Activated naive CD4-positive, alpha-beta T cell treated with anti-CD3 and anti-CD28 coated beads, Interleukin-2, amount 50 U/mL, for 72 hours (primary cell): ENCODE data around the gene PPP2R2C. TPM values are rescaled to one million over a fixed set of nuclear protein-coding genes. Genes with fewer than 3 reads are reported as not detected.

Source experiments
- ATAC-seq, 2 donors: fragments of 150-1000 bp; cut with Tn5 transposase; 2 replicates each; pipeline ENCODE4 v1.10.0; 2021; ENCODE audit warnings: mild to moderate bottlenecking in 2 of 2, moderate library complexity in 2 of 2
- DNase-seq, 2 donors: peaks; one replicate each; pipeline ENCODE4 v3.0.0; 2021 to 2022; ENCODE audit warnings: low spot score in 2 of 2
- H3K27ac Mint-ChIP-seq, 2 donors: one replicate each; pipeline ENCODE4 v1.8.0; 2022; ENCODE audit warnings: mild to moderate bottlenecking in 2 of 2, mixed read lengths in 2 of 2
- H3K36me3 Mint-ChIP-seq, 2 donors: one replicate each; pipeline ENCODE4 v1.8.0; 2022; ENCODE audit warnings: mixed read lengths in 2 of 2
- H3K9me3 Mint-ChIP-seq, 2 donors: one replicate each; pipeline ENCODE4 v1.8.0; 2022; ENCODE audit warnings: mixed read lengths in 2 of 2
- total RNA-seq, 2 donors: library from RNA; stranded (reverse); gene quantifications; one replicate each; pipeline ENCODE4 v1.2.3, GENCODE V29; 2022

Gene PPP2R2C
- total RNA-seq, 2 donors from 2014 or later, result not detected

GRCh38 chr4:6300359-6300758 is 172.1 kb downstream of the PPP2R2C start:
- Mint-ChIP-seq H3K9me3 (no peaks in the 10 kb centered on the region), H3K36me3 (peaks cover 0 to 23% of the 10 kb centered on the region in 2 donors), H3K27ac (no peak overlapping the region)
- DNase-seq (no peak), ATAC-seq (no peak)

GRCh38 chr4:6299875-6300274 is 172.5 kb downstream of the PPP2R2C start:
- Mint-ChIP-seq H3K9me3 (no peaks in the 10 kb centered on the region), H3K27ac (no peak overlapping the region), H3K36me3 (peaks cover 0 to 23% of the 10 kb centered on the region in 2 donors)
- ATAC-seq, result no peak
- DNase-seq, result no peak

GRCh38 chr4:6298852-6299251 is 173.6 kb downstream of the PPP2R2C start:
- DNase-seq (no peak), ATAC-seq (no peak)
- Mint-ChIP-seq H3K27ac (no peak overlapping the region), H3K36me3 (peaks cover 0 to 23% of the 10 kb centered on the region in 2 donors), H3K9me3 (no peaks in the 10 kb centered on the region)

GRCh38 chr4:6298035-6298434 is 174.4 kb downstream of the PPP2R2C start:
- Mint-ChIP-seq H3K9me3 (no peaks in the 10 kb centered on the region), H3K36me3 (peaks cover 0 to 23% of the 10 kb centered on the region in 2 donors), H3K27ac (no peak overlapping the region)
- DNase-seq (no peak), ATAC-seq (no peak)

- DNase-seq (no peak), ATAC-seq (no peak)
- Mint-ChIP-seq H3K27ac (peak overlapping the region in 1 of 2 donors; percentile 67), H3K9me3 (no peaks in the 10 kb centered on the region), H3K36me3 (peaks cover 0 to 17% of the 10 kb centered on the region in 2 donors)
Observed at GRCh38 chr4:6297266-6297815, 175.1 kb downstream of the PPP2R2C start.

GRCh38 chr4:6296026-6296425 is 176.4 kb downstream of the PPP2R2C start:
- no peak overlapping the region for H3K27ac Mint-ChIP-seq
- no peaks in the 10 kb centered on the region for H3K9me3 Mint-ChIP-seq
- ATAC-seq (no peak), DNase-seq (no peak)
- H3K36me3 Mint-ChIP-seq, result peaks cover 0 to 4% of the 10 kb centered on the region in 2 donors

- Mint-ChIP-seq H3K36me3 (no peaks in the 10 kb centered on the region), H3K9me3 (no peaks in the 10 kb centered on the region), H3K27ac (no peak overlapping the region)
- ATAC-seq, result no peak
- no peak for DNase-seq
Observed at GRCh38 chr4:6295495-6295894, 176.9 kb downstream of the PPP2R2C start.

GRCh38 chr4:6294705-6295421 is 177.6 kb downstream of the PPP2R2C start:
- no peak for DNase-seq
- no peak overlapping the region for H3K27ac Mint-ChIP-seq
- no peaks in the 10 kb centered on the region for H3K36me3 Mint-ChIP-seq
- ATAC-seq, result no peak
- no peaks in the 10 kb centered on the region for H3K9me3 Mint-ChIP-seq

- peak overlapping the region in 1 of 2 donors; percentile 77 for H3K27ac Mint-ChIP-seq
- H3K36me3 Mint-ChIP-seq, result no peaks in the 10 kb centered on the region
- DNase-seq (no peak), ATAC-seq (no peak)
- no peaks in the 10 kb centered on the region for H3K9me3 Mint-ChIP-seq
Observed at GRCh38 chr4:6293661-6294060, 178.8 kb downstream of the PPP2R2C start.

- peak overlapping the region in 1 of 2 donors; percentile 77 for H3K27ac Mint-ChIP-seq
- ATAC-seq (no peak), DNase-seq (no peak)
- H3K9me3 Mint-ChIP-seq, result no peaks in the 10 kb centered on the region
- H3K36me3 Mint-ChIP-seq, result no peaks in the 10 kb centered on the region
Observed at GRCh38 chr4:6293097-6293445, 179.3 kb downstream of the PPP2R2C start.

- Mint-ChIP-seq H3K27ac (peak overlapping the region in 1 of 2 donors; percentile 84), H3K9me3 (no peaks in the 10 kb centered on the region), H3K36me3 (no peaks in the 10 kb centered on the region)
- DNase-seq (no peak), ATAC-seq (no peak)
Observed at GRCh38 chr4:6292376-6293096, 179.9 kb downstream of the PPP2R2C start.

- ATAC-seq, result no peak
Observed at GRCh38 chr4:6291784-6292297, 180.6 kb downstream of the PPP2R2C start.

GRCh38 chr4:6290769-6291547 is 181.5 kb downstream of the PPP2R2C start:
- H3K9me3 Mint-ChIP-seq, result no peaks in the 10 kb centered on the region
- H3K36me3 Mint-ChIP-seq, result no peaks in the 10 kb centered on the region
- ATAC-seq (no peak), DNase-seq (no peak)
- H3K27ac Mint-ChIP-seq, result no peak overlapping the region

More at GRCh38 chr4:6291784-6292297, 180.6 kb downstream of the PPP2R2C start:
- H3K27ac Mint-ChIP-seq, result no peak overlapping the region
- DNase-seq, result no peak
- no peaks in the 10 kb centered on the region for H3K9me3 Mint-ChIP-seq
- H3K36me3 Mint-ChIP-seq, result no peaks in the 10 kb centered on the region

- no peaks in the 10 kb centered on the region for H3K9me3 Mint-ChIP-seq
- no peak for ATAC-seq
Observed at GRCh38 chr4:6290256-6290655, 182.2 kb downstream of the PPP2R2C start.

GRCh38 chr4:6288871-6289270 is 183.5 kb downstream of the PPP2R2C start:
- DNase-seq, result no peak
- Mint-ChIP-seq H3K36me3 (no peaks in the 10 kb centered on the region), H3K9me3 (no peaks in the 10 kb centered on the region), H3K27ac (peak overlapping the region in 1 of 2 donors; percentile 9)
- ATAC-seq, result no peak

More at GRCh38 chr4:6290256-6290655, 182.2 kb downstream of the PPP2R2C start:
- Mint-ChIP-seq H3K36me3 (no peaks in the 10 kb centered on the region), H3K27ac (no peak overlapping the region)
- no peak for DNase-seq

GRCh38 chr4:6288342-6288741 is 184.1 kb downstream of the PPP2R2C start:
- no peak overlapping the region for H3K27ac Mint-ChIP-seq
- ATAC-seq (no peak), DNase-seq (no peak)
- H3K36me3 Mint-ChIP-seq, result no peaks in the 10 kb centered on the region
- no peaks in the 10 kb centered on the region for H3K9me3 Mint-ChIP-seq
